Muscle of back (tissue), 13 donors: ENCODE measurements around the gene KLK10. TPM values are rescaled to one million over a fixed set of nuclear protein-coding genes. Genes with fewer than 3 reads are reported as not detected.

Experiments used
- DNase-seq, 3 donors: peaks; one replicate each; pipeline versions ENCODE4 v3.0.0 to v3.0.0-alpha.2; 2013
- long read RNA-seq, 9 donors: transcript quantifications; one replicate each; lab custom pipeline, GENCODE V29; 2026
- polyA plus RNA-seq, 10 donors: library from polyadenylated mRNA; unstranded; fragments of 120-200 nt; gene quantifications; one replicate each; pipeline ENCODE4 v1.2.1, GENCODE V29; 2013; ENCODE audit not compliant: insufficient read length in 10 of 10

Gene KLK10, protein sequence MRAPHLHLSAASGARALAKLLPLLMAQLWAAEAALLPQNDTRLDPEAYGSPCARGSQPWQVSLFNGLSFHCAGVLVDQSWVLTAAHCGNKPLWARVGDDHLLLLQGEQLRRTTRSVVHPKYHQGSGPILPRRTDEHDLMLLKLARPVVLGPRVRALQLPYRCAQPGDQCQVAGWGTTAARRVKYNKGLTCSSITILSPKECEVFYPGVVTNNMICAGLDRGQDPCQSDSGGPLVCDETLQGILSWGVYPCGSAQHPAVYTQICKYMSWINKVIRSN
- polyA plus RNA-seq = under 1 TPM in 7 of 10 donors, not detected in 3; 0.10 to 0.84 (median 0.14) TPM
- long read RNA-seq, donor 1 = 0 reads
- long read RNA-seq, donor 2 = 0 reads
- long read RNA-seq, donor 3 = 0 reads
- long read RNA-seq, donor 4 = 0 reads
- long read RNA-seq, donor 5 = 0 reads
- long read RNA-seq, donor 6 = 0 reads
- long read RNA-seq, donor 7 = 0 reads
- long read RNA-seq, donor 8 = 0 reads
- long read RNA-seq, donor 9 = 0 reads

- no peak for DNase-seq
Observed at GRCh38 chr19:51019544-51019925, at the start of gene KLK10. KLK10 (minus strand) TSS chr19:51019709; CDS start chr19:51019130, 579 bp downstream.

- DNase-seq = no peak
Observed at GRCh38 chr19:51066393-51067186, 47.1 kb upstream of the KLK10 start.

DNA sequence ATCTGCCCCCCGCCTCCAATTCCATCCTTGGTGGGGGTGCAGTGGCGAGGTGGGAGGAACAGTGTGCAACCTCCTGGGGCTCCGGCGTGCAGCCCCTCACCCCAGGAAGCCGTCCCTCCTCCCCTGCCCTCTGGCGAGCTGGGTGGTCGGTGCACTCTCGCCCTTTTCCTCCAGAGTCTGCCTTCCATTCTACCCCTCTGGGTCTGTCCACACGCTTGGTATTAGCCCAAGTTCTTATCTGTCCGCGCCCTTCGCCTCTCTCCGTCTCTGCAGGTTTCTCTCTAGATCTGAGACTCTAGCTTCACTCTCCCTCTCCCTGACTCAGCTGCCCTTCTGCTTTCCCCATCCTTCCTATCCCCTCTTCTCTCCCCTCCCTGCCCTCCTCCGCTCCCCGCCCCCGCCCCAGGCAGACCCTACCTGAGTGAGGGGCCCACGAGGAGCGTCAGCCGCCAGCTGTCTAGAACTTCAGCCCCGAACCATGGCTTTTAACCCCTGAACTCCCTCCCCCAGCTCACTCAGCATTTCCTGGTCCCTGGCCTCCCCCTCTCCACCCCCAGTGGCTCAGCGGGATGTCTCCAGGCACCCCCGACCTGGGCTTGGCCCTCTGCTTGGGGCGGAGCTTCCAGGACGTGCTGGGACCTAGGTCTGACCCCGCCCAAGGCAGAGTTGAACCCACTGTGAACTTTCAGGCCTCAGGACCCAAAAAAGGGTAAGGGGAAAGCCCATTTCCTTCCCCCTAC, 45.9 kb upstream of the KLK10 start:
- no peak for DNase-seq

GRCh38 chr19:51064534-51065220, 45.2 kb upstream of the KLK10 start, which contains the start of gene KLK13:
KLK13 (minus strand) TSS chr19:51065092; CDS start chr19:51065067, 25 bp downstream.
- no peak for DNase-seq

DNA sequence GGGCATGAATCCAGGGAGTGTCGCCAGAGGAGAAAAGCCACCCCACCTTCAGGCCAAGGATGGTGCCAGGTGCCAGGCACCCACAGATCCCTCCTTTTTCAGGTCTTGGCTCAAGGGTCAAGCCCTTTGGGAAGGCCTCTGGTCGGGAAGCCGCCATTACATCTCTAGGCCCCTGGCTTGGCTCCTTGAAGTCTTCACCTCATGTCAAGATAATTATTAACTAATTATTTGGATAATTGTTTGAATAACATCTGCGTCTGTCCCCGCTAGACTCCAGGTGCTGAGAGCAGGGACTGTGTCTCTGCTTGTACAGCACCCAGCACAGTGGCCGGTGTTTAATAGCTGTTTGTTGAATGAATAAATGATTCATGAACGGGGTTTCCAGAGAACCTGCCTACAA, 44.2 kb upstream of the KLK10 start:
- no peak for DNase-seq

DNA sequence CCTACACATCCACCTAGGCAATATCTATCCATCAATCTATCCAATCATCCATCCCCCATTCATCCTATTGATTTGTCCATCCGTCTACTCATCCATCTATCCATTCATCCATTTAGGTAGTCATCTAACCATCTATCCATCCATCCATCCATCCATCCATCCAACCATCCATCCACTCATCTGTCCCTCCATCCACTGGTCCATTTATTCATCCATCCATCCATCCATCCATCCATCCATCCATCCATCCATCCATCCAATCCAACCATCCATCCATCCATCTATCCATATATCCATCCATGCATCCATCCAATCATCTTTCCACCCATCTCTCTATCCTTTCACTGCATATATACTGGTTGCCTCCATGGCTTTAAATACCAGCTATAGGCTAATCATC, 41.5 kb upstream of the KLK10 start:
- DNase-seq = no peak

- DNase-seq = no peak
Observed at GRCh38 chr19:51060336-51060735, 40.8 kb upstream of the KLK10 start.

GRCh38 chr19:51059715-51060114, 40.2 kb upstream of the KLK10 start:
- no peak for DNase-seq

DNA sequence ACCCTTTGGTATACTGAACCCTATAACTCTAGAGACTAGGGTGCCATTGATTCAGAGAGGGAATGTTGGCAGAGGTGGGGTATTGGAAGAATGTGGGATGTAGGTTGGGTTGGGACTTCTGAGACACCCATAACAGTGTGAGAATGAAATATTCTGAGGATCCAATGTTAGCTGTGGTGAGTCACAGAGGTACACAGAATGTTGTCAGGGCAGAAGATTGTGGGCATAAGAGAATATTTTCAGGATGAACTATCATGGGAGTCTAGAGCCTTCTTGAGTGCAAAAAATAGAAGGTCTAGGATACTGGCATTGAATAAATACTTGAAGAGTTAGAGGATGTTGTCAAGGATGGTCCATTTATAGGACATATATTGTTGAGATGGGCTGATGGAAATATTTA, 36.4 kb upstream of the KLK10 start:
- DNase-seq = no peak

DNA sequence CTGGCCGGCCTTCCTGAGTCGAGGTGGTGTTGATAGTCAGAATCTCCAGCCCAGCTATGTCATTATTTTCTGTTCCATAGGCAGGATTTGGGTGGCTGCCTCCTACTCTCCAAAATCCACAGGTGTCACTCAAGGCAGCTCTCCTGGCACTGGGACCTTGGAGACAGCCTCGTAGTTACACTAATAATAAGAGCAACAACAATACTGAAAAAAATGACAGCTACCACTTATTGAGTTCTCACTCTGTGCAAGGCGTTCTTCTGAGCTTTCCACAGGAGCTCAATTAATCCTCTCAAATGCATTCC, 27.5 kb upstream of the KLK10 start:
- no peak for DNase-seq

DNA sequence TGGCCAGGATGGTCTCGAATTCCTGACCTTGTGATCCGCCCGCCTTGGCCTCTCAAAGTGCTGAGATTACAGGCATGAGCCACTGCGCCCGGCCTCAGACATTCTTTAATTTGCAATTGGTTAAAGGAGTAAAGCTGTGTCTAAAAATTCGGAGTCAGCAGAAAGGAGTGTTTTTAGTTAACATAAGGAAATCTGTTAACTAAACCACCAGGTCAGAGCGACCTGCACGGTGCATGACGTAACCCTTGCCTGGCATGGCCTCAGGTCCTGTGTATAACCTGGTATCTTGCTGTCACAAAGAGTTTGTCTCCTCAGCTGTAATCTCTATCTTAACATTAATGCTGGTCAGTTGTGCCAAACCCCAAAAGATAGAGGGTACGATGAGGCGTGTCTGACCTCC, 24.8 kb upstream of the KLK10 start:
- no peak for DNase-seq

GRCh38 chr19:51043497-51043896, 24.0 kb upstream of the KLK10 start:
- DNase-seq = no peak

GRCh38 chr19:51040151-51040550, 20.6 kb upstream of the KLK10 start:
- DNase-seq = no peak

DNA sequence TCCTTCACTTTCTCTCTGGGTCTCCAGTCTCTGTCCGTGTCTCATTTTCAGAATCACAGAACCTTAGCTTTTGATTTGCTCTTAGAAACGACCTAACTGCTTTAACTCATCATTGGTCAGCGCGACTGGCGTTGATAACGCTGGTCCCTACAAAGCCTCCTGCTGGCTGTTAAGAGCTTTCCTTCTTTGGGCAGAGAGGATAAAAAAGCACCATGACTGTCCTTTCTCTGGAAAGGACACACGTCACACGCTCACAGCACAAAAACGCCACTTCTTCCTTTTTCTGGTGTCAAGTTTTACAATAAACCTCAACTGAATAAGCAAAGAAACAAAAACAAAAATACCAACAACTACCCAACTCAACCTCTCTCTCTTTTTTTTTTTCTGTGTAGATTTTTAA, 17.0 kb upstream of the KLK10 start:
- DNase-seq = no peak

DNA sequence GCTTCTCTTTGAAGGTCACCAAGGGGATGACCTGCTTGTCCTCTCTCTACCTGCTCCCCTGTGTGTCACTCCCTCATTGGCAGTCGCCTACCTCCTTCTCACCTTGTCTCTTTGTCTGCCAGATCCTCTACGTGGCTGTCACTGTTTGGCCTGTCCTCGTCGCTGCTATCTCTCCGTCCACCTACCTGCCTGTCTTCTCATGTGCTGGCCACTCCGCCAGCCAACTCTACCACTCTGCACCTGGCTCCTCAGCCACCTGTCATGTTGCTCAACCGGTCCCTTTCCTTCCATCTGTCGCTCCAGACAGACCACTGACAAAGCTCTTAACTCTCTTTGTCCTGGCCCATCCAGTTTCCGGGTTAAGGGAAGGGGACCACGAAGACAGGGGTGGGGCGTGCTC, 15.2 kb upstream of the KLK10 start, which contains the start of gene KLK12:
Gene KLK12 (minus strand): TSS at position 299 of the 400 bp plus-strand sequence. CDS start 381 bp downstream, outside the sequence.
- no peak for DNase-seq

DNA sequence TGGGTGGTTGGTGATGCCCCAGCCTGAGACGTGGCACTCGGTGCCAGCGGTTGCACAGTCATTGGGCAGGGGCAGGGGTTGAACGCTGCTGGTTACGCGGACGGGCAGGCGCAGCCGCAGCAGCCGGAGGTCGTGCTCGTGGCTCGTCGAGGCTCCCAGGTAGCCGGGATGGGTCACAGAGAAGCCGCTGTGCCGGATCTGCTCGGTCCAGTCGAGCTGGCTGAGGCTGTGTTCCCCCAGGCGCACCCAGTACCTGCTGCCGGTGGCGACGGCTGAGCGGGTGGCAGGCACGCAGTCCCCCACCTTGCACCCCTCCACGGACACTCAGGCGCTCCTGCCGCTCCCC, 12.3 kb upstream of the KLK10 start:
- DNase-seq = no peak

- DNase-seq = no peak
Observed at GRCh38 chr19:51031220-51031879, 11.8 kb upstream of the KLK10 start.

DNA sequence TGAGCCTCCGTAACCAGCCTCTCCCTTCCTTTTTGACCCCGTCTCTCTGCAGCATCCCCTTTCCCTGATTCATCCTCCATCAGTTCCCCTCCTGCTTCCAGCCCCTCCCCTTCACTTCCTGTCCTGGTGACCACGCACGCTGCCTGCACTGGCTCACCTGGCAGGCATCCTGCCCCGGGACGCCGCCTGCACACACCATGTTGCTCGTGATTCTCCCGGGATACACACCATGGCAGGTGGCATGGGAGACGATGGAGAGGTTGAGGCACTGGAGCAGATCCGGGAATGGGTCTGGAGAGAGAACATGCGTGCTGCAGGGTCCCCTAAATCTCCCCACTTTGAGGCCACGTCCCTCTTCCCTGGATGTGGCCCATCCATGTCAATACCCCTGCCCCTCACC, 11.1 kb upstream of the KLK10 start:
- DNase-seq = no peak

DNA sequence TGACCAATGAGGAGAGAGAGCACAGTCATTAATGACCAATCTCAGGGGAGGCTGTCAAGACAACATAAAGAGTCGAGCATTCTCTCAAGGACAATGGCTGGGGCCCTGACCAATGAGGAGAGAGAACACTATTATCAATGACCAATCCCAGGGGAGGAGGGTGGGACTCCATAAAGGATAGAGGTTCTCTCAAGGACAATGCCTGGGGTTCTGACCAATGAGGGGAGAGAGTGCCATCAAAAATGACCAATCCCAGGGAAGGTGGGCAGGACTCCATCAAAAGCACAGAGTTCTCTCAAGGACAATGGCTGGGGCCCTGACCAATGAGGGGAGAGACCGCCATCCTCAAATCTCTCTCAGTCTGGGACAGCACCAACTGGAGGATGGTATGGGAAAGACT, 10.2 kb upstream of the KLK10 start:
- DNase-seq = no peak

DNA sequence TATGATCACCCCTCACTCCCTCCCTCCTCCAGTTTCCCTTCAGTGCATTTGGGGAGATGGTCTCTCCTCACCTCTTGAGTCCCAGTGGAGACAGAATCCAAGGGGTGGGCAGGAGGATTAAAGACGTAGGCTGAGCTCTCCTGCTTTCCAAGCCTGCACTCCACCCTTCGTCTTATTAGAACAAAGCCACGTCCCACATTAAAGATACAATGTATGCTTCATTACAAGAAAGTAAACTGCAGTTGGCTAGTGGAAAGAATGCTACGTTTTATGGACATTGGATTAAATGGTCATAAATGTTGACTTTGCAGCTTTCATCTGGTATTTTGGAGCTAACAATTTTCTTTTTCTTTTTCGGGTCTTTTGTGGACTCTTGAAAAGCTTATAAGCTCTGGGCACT, 8.4 kb upstream of the KLK10 start:
- no peak for DNase-seq

- DNase-seq = no peak
Observed at GRCh38 chr19:51027126-51027806, 7.8 kb upstream of the KLK10 start.
